OCI-LY3 (cell line): ENCODE results near the gene HCK.
A peak's percentile ranks its signal among the peaks of the same experiment; 100 is the strongest.

Source experiments
- H2AFZ ChIP-seq: fragments of 200-600, 300-600 bp; shearing (Covaris generic); 2 replicates; pipeline ENCODE4 v1.6.0; 2014; ENCODE audit warnings: antibody characterized with exemption, low read depth, low read length
- H3K27ac ChIP-seq: fragments of 200-600, 300-600 bp; sonication (generic); 2 replicates; pipeline ENCODE4 v1.5.1; 2014; ENCODE audit warnings: mild to moderate bottlenecking, low read length, moderate library complexity, mixed read lengths
- H3K27me3 ChIP-seq: fragments of 200-600, 300-600 bp; sonication (generic); 2 replicates; pipeline ENCODE4 v1.6.1; 2014; ENCODE audit warnings: low read depth, low read length, mixed read lengths
- H3K36me3 ChIP-seq: fragments of 200-600, 300-600 bp; sonication (generic); replicated peaks from 2 replicates; pipeline ENCODE3; 2014; ENCODE audit warnings: low read depth, low read length, mixed read lengths
- H3K4me1 ChIP-seq: fragments of 300-600, 200-600 bp; sonication (generic); 2 replicates; pipeline ENCODE4 v1.6.1; 2014; ENCODE audit warnings: low read length, mixed read lengths
- H3K4me2 ChIP-seq: fragments of 200-600, 300-600 bp; sonication (generic); 2 replicates; pipeline ENCODE4 v1.6.1; 2014; ENCODE audit warnings: low read length, mixed read lengths
- H3K4me3 ChIP-seq: fragments of 300-600, 200-600 bp; sonication (generic); 2 replicates; pipeline ENCODE4 v1.5.1; 2014; ENCODE audit warnings: antibody characterized with exemption, mild to moderate bottlenecking, low read length, moderate library complexity
- H3K79me2 ChIP-seq: fragments of 300-600, 200-600 bp; shearing (Covaris generic); 2 replicates; pipeline ENCODE4 v1.6.1; 2014; ENCODE audit warnings: mild to moderate bottlenecking, low read length, mixed read lengths
- H3K9ac ChIP-seq: fragments of 300-600, 200-600 bp; shearing (Covaris generic); 2 replicates; pipeline ENCODE4 v1.6.0; 2014; ENCODE audit warnings: mild to moderate bottlenecking, low read length, moderate library complexity
- H3K9me3 ChIP-seq: fragments of 200-600, 300-600 bp; shearing (Covaris generic); 2 replicates; pipeline ENCODE4 v1.6.1; 2014; ENCODE audit warnings: low read length, mixed read lengths; ENCODE audit not compliant: insufficient read depth
- H4K20me1 ChIP-seq: fragments of 200-600, 300-600 bp; sonication (generic); 2 replicates; pipeline ENCODE4 v1.6.1; 2016; ENCODE audit warnings: low read length, mixed read lengths; ENCODE audit not compliant: insufficient read depth
- EZH2phosphoT487 ChIP-seq: fragments of 200-600 bp; shearing (Covaris generic); IDR thresholded peaks from 2 replicates; pipeline ENCODE4 v1.6.1; 2018; ENCODE audit warnings: antibody characterized with exemption, mixed run types, low read depth
- TF ChIP-seq, protein P1 (sequence below): fragments of 200-600, 300-600 bp; sonication (generic); IDR thresholded peaks from 2 replicates; pipeline ENCODE4 v1.5.1; 2014; ENCODE audit warnings: antibody characterized with exemption, low read length, low read depth

Gene HCK

DNA sequence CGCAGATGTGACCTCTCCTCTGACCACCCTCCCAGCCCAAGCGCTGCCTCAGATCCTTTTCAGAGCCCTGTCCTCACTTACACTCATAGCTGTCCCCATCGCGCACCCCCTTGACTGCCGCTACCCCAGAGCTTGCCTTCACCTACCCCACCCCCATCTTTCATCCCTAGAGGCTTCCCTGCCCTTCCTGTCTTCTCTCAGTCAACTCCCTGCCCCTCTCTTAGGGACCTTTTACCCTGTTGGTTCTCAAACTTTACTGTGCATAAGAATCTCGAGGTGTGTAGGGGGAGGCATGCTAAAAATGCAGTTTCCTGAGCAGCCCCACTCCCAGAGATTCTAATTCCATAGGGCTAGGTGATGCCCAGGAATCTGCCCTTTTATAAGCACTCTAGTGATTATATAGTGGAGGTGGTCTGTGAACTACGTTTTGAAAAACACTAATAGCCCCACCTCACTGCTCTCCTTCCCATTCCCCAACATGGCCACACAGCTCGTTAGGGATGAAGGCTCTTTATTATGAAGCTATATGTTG is 58.2 kb downstream of the HCK start:
- H3K4me3 ChIP-seq, result peak overlapping the region; percentile 86
- H3K27me3 ChIP-seq, result no peaks in the 10 kb centered on the region
- peaks cover 35% of the 10 kb centered on the region for H4K20me1 ChIP-seq
- H3K36me3 ChIP-seq, result peaks cover 22% of the 10 kb centered on the region
- H3K27ac ChIP-seq, result peak overlapping the region; percentile 84
- peak overlapping the region; percentile 93 for H3K9ac ChIP-seq
- no peak overlapping the region for H2AFZ ChIP-seq
- TF ChIP-seq, protein P1, sequence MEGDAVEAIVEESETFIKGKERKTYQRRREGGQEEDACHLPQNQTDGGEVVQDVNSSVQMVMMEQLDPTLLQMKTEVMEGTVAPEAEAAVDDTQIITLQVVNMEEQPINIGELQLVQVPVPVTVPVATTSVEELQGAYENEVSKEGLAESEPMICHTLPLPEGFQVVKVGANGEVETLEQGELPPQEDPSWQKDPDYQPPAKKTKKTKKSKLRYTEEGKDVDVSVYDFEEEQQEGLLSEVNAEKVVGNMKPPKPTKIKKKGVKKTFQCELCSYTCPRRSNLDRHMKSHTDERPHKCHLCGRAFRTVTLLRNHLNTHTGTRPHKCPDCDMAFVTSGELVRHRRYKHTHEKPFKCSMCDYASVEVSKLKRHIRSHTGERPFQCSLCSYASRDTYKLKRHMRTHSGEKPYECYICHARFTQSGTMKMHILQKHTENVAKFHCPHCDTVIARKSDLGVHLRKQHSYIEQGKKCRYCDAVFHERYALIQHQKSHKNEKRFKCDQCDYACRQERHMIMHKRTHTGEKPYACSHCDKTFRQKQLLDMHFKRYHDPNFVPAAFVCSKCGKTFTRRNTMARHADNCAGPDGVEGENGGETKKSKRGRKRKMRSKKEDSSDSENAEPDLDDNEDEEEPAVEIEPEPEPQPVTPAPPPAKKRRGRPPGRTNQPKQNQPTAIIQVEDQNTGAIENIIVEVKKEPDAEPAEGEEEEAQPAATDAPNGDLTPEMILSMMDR, result no peak
- no peak for TF ChIP-seq EZH2phosphoT487
- peaks cover 11% of the 10 kb centered on the region for H3K4me1 ChIP-seq
- no peaks in the 10 kb centered on the region for H3K9me3 ChIP-seq
- H3K4me2 ChIP-seq, result peak overlapping the region; percentile 95
- peaks cover 57% of the 10 kb centered on the region for H3K79me2 ChIP-seq

DNA sequence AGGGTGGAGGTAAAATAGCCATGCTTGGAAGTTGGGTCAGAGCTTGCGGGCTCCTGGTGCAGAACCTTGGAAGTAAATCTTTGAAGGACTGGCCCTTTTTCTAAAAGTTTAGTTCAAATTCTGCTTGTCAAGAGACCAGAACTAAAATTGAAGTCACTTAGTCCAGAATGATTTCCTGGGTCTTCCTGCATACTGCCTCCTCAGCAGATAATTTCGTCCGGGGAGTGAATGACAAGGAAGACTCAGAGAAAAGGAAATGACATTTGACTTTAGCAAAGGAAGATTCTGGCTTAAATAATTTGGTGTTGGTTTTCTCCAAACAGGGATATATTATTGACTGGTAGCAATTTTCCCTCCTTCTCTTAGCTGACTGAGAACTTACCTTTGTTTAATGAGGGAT is 58.7 kb downstream of the HCK start:
- TF ChIP-seq, protein P1, result no peak
- no peak for TF ChIP-seq EZH2phosphoT487
- H4K20me1 ChIP-seq, result peaks cover 37% of the 10 kb centered on the region
- H3K36me3 ChIP-seq, result peaks cover 25% of the 10 kb centered on the region
- H3K27ac ChIP-seq, result no peak overlapping the region
- peak overlapping the region; percentile 95 for H3K4me2 ChIP-seq
- H3K9ac ChIP-seq, result peak overlapping the region; percentile 93
- H3K4me3 ChIP-seq, result peak overlapping the region; percentile 86
- H2AFZ ChIP-seq, result no peak overlapping the region
- H3K4me1 ChIP-seq, result peaks cover 11% of the 10 kb centered on the region
- H3K9me3 ChIP-seq, result no peaks in the 10 kb centered on the region
- no peaks in the 10 kb centered on the region for H3K27me3 ChIP-seq
- peaks cover 62% of the 10 kb centered on the region for H3K79me2 ChIP-seq

DNA sequence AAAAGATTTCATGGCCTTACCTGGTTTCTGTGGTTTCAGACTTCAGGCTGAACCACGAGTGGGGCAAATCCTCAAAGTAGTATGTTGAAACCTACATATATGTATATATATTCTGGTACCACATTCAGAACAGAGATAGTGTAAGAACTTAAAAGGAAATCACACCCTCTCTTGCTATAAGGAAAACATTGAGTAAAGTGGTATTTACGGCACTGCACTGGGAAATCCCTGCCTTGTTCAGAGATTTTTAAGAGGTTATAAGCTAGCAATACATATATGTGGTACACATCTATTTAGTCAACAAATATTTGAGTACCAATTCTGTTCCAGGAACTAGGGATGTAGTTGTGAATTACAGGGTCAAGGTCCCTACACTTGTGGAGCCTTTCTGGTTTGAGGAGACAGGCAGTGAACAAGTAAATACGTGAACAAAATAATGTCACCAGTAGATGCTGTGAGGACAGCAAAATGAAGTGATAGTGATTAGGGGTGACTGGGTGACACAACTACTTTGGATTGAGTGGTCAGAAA is 59.2 kb downstream of the HCK start:
- TF ChIP-seq, protein P1, result no peak
- TF ChIP-seq EZH2phosphoT487, result no peak
- peaks cover 67% of the 10 kb centered on the region for H3K79me2 ChIP-seq
- H3K4me1 ChIP-seq, result peaks cover 11% of the 10 kb centered on the region
- no peak overlapping the region for H2AFZ ChIP-seq
- H3K27me3 ChIP-seq, result no peaks in the 10 kb centered on the region
- no peaks in the 10 kb centered on the region for H3K9me3 ChIP-seq
- H3K4me2 ChIP-seq, result peak overlapping the region; percentile 95
- H3K27ac ChIP-seq, result no peak overlapping the region
- peak overlapping the region; percentile 86; the same call in 1 of the 2 replicates for H3K4me3 ChIP-seq
- H3K36me3 ChIP-seq, result peaks cover 26% of the 10 kb centered on the region
- peaks cover 40% of the 10 kb centered on the region for H4K20me1 ChIP-seq
- H3K9ac ChIP-seq, result no peak overlapping the region

DNA sequence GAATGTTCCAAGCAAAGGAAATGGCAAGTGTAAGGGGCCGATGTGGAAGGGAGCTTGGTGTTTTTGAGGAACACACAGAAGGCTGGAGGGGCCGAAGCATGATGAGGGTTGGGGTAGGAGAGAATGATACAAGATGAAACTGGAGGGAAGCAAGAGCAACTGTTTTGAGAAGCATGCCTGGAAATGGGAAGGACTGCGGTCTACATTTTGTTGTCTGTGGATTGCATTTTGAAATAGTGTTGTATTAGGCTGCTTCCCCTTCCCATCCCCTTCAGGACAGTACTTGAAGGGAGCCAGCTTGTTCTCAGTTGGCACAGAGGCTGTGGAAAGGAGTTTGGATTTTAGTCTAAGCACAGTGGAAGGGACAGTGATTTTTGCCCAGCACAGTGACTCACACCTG is 59.7 kb downstream of the HCK start:
- no peak overlapping the region for H3K27ac ChIP-seq
- H3K4me1 ChIP-seq, result peaks cover 11% of the 10 kb centered on the region
- H3K27me3 ChIP-seq, result no peaks in the 10 kb centered on the region
- H4K20me1 ChIP-seq, result peaks cover 44% of the 10 kb centered on the region
- peaks cover 29% of the 10 kb centered on the region for H3K36me3 ChIP-seq
- no peaks in the 10 kb centered on the region for H3K9me3 ChIP-seq
- H3K9ac ChIP-seq, result no peak overlapping the region
- H3K4me2 ChIP-seq, result no peak overlapping the region
- no peak overlapping the region for H2AFZ ChIP-seq
- TF ChIP-seq EZH2phosphoT487, result no peak
- TF ChIP-seq, protein P1, result no peak
- no peak overlapping the region for H3K4me3 ChIP-seq
- peaks cover 72% of the 10 kb centered on the region for H3K79me2 ChIP-seq
